Measurements from ENCODE around the gene INPP5B.

DNA sequence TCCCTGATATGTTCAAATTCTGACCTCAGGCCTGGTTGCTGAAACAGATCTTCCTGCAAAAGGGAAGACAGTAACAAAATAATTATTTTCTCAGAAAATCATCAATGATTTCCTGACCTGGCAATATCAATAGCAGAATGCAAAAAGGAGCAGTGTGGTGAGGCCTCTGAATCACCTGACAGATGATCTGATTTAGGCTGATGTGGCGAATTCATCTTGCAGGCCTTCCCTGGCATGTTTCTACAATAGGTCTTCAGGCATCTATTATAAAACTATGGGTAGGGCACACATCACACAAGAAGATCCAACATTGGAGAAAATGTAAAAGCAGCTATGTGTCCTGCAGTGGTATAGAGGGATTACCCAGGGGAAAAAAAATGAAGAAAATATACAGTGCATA, 80.4 kb downstream of the INPP5B start:
- TF ChIP-seq CTCF (conservative IDR thresholded peaks at IDR 0.05 in 1 of 2, IDR thresholded peaks at IDR 0.05 in 1 of 2; ENCODE audit: extremely low read depth in 1 of 2, insufficient read depth in 1 of 2, low read depth in 1 of 2, low read length in 2 of 2) = no peak
- no peak for TF ChIP-seq EZH2 (IDR thresholded peaks at IDR 0.05; ENCODE audit: borderline replicate concordance, low read length)
